ENCODE results near the gene ESRRA. TPM values are rescaled to one million over a fixed set of nuclear protein-coding genes. Genes with fewer than 3 reads are reported as not detected.
A peak's percentile ranks its signal among the peaks of the same experiment; 100 is the strongest.

Gene ESRRA
- total and polyA plus RNA-seq, 2 of the 4 experiments (the other 2 are of a cell fraction) = 10.2 to 15.0 TPM

GRCh38 chr11:64269540-64270220 lies 35.6 kb upstream of the ESRRA start:
- intact Hi-C loops (cut with micrococcal nuclease) (loop anchor here (1.0 kb wide), 2 partner anchors 36 to 39 kb away; partner anchors contain the start of genes DNAJC4 and ESRRA), in situ Hi-C loops (cut with MboI; ENCODE audit: low sequenced_read_pairs) (no loop called here), dilution Hi-C loops (cut with HindIII; ENCODE audit: low sequenced_read_pairs, unreplicated experiment) (no loop called here)
- Histone ChIP-seq H3K9me1 (ENCODE audit: insufficient read depth, low read length) (peaks cover 5% of the 10 kb centered on the region; the same call in 1 of the 2 replicates), H3K79me1 (ENCODE audit: low read depth in 1 of 2, low read length in 2 of 2) (peaks cover 9 to 33% of the 10 kb centered on the region in 2 experiments), H3K18ac (ENCODE audit: low read depth, low read length) (no peak overlapping the region; the same call in 1 of the 2 replicates), H2BK20ac (ENCODE audit: low read depth, low read length) (no peak overlapping the region), H2AFZ (replicated peaks; ENCODE audit: low read length, poor library complexity) (peak overlapping the region; percentile 96), H3K14ac (replicated peaks; ENCODE audit: low read depth, low read length) (peak overlapping the region; percentile 62), H3K4ac (ENCODE audit: low read depth, low read length) (peak overlapping the region; percentile 91), H4K8ac (ENCODE audit: low read depth in 2 of 2, low read length in 2 of 2) (peak overlapping the region; percentile 87 to 96), H2BK120ac (ENCODE audit: low read depth, low read length) (peak overlapping the region; percentile 22), H3K9ac (ENCODE audit: low read depth, low read length) (peak overlapping the region; percentile 79), H4K91ac (ENCODE audit: insufficient read depth, low read depth, low read length) (peak overlapping the region; percentile 95), H3K36me3 (ENCODE audit: control insufficient read depth, insufficient read depth, low read length) (peaks cover 10% of the 10 kb centered on the region; the same call in 1 of the 2 replicates), H3K9me3 (ENCODE audit: control insufficient read depth, insufficient read depth, low read length) (no peaks in the 10 kb centered on the region), H3K56ac (ENCODE audit: extremely low read depth, insufficient read depth, low read length) (peak overlapping the region; percentile 72; the same call in 1 of the 2 replicates), H2AK9ac (replicated peaks; ENCODE audit: low read depth, low read length, poor library complexity) (peak overlapping the region; percentile 98), H3K4me2 (ENCODE audit: low read depth, low read length) (peak overlapping the region; percentile 73), H3K4me1 (ENCODE audit: control insufficient read depth, insufficient read depth, low read length) (peaks cover 11% of the 10 kb centered on the region), H4K5ac (ENCODE audit: low read depth, low read length) (peak overlapping the region; percentile 51), H4K20me1 (ENCODE audit: insufficient read depth, low read length) (no peaks in the 10 kb centered on the region; the same call in 1 of the 2 replicates), H2BK5ac (ENCODE audit: low read depth, low read length, poor library complexity, severe bottlenecking) (peak overlapping the region; percentile 90), H2AK5ac (ENCODE audit: low read depth, low read length) (peak overlapping the region; percentile 44), H3K27ac (ENCODE audit: insufficient read depth, low read length) (peak overlapping the region; percentile 86), H3K23ac (ENCODE audit: low read depth, low read length) (peak overlapping the region; percentile 74), H3K27me3 (ENCODE audit: control insufficient read depth, insufficient read depth, low read length) (no peaks in the 10 kb centered on the region), H3K4me3 (ENCODE audit: insufficient read depth, low read depth, low read length) (peak overlapping the region; percentile 56), H2BK15ac (ENCODE audit: low read depth, low read length) (no peak overlapping the region)
- ChIA-PET POLR2A (ENCODE audit: unreplicated experiment) (interaction anchor here (0.6 to 0.7 kb wide), 2 partner anchors 23 to 48 kb away, joined by 3 read pairs; partner anchors contain the start of genes PPP1R14B, PRDX5 and TRMT112), CTCF (interaction anchor here (0.7 to 1.5 kb wide), 3 partner anchors 8 to 65 kb away, joined by 3 to 4 read pairs (median 3); no protein-coding TSS in a partner anchor)
- TF ChIP-seq USF2 (IDR thresholded peaks at IDR 0.05; ENCODE audit: low read depth, low read length) (no peak), BHLHE40 (IDR thresholded peaks at IDR 0.05; ENCODE audit: low read depth, low read length) (0 out of 2 replicates have a peak, but pooled peaks have one; percentile 18), ELK1 (IDR thresholded peaks at IDR 0.05; ENCODE audit: borderline replicate concordance, low read depth, low read length) (peak; percentile 53; the same call in 1 of the 2 replicates), SMC3 (IDR thresholded peaks at IDR 0.05; ENCODE audit: low read depth, low read length) (no peak), CEBPB (IDR thresholded peaks at IDR 0.05; ENCODE audit: low read depth, low read length) (peak; percentile 96), RCOR1 (IDR thresholded peaks at IDR 0.05; ENCODE audit: insufficient replicate concordance, low read length) (peak; percentile 10), NFE2L2 (IDR thresholded peaks at IDR 0.05; ENCODE audit: low read depth, low read length) (no peak), POLR2A (IDR thresholded peaks at IDR 0.05; ENCODE audit: low read depth, low read length) (peak; percentile 73), MAZ (IDR thresholded peaks at IDR 0.05; ENCODE audit: borderline replicate concordance, low read depth, low read length) (peak; percentile 97), MXI1 (IDR thresholded peaks at IDR 0.05; ENCODE audit: borderline replicate concordance, low read depth, low read length) (peak; percentile 26; the same call in 1 of the 2 replicates)
- TF ChIP-seq, protein P1, sequence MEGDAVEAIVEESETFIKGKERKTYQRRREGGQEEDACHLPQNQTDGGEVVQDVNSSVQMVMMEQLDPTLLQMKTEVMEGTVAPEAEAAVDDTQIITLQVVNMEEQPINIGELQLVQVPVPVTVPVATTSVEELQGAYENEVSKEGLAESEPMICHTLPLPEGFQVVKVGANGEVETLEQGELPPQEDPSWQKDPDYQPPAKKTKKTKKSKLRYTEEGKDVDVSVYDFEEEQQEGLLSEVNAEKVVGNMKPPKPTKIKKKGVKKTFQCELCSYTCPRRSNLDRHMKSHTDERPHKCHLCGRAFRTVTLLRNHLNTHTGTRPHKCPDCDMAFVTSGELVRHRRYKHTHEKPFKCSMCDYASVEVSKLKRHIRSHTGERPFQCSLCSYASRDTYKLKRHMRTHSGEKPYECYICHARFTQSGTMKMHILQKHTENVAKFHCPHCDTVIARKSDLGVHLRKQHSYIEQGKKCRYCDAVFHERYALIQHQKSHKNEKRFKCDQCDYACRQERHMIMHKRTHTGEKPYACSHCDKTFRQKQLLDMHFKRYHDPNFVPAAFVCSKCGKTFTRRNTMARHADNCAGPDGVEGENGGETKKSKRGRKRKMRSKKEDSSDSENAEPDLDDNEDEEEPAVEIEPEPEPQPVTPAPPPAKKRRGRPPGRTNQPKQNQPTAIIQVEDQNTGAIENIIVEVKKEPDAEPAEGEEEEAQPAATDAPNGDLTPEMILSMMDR (conservative IDR thresholded peaks at IDR 0.05; ENCODE audit: low read depth, low read length) = peak; percentile 17; the same call in 1 of the 2 replicates
- 0% methylated on average over 53 of the region's 58 CpGs; no CpG with 5 or more reads in 1 of the 2 experiments for WGBS, 2 experiments (ENCODE audit: extremely low coverage in 2 of 2, insufficient read length in 1 of 2)
- DNase-seq = peak; percentile 100
- peak; percentile 85 for ATAC-seq (ENCODE audit: low read depth)
- no TSS peak for BruUV-seq (replicated peaks)

Measured in IMR-90 (cell line).